Thyroid gland (tissue), 4 donors: ENCODE data around the gene SPATS2L.

Source experiments
- CTCF ChIP-seq, 6 experiments: fragments of 200-600 bp in 3 of 6; fragments of 450-650 bp in 3 of 6; sonication (generic) in 3 of 6; IDR thresholded peaks; one replicate each; pipeline ENCODE4 v1.5.1; 2016 to 2019; ENCODE audit warnings: antibody characterized with exemption in 6 of 6, mild to moderate bottlenecking in 2 of 6, inconsistent platforms in 1 of 6, moderate library complexity in 1 of 6
- POLR2A ChIP-seq, 2 donors: fragments of 450-650 bp; IDR thresholded peaks; one replicate each; pipeline ENCODE4 v1.6.1; 2017; ENCODE audit warnings: antibody characterized with exemption in 2 of 2, mild to moderate bottlenecking in 2 of 2, moderate library complexity in 1 of 2

DNA sequence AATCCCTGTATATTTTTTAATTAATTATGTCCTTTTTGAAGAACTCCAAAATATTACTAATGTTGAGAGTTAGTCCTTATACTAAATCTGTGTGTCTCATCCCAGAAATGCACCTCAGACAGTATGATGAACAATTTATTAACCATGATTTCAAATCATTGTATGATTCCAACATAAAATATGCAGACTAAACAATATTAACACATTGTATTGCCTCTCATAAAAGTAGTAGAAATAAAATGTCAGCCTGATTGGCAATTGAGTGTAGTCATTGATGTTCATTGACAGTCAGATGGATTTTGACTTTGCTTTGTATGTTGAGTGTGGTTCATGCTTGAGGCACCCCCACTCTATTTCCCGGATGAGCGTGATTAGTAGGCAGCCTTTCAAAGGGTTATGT lies 145.9 kb downstream of the SPATS2L start:
- no peak for TF ChIP-seq CTCF (IDR thresholded peaks at IDR 0.05)
- TF ChIP-seq POLR2A (IDR thresholded peaks at IDR 0.05) = no peak
